GM23338 (cell line): ENCODE measurements around the gene GPR26. TPM values are rescaled to one million over a fixed set of nuclear protein-coding genes. Genes with fewer than 3 reads are reported as not detected.

Experiments
- ATAC-seq: fragments of 200-7000 bp; cut with Tn5 transposase; 3 replicates; pipeline ENCODE4 v1.9.1; 2020
- DNase-seq: peaks from one replicate; pipeline ENCODE4 v3.0.0-alpha.2; 2015; ENCODE audit warnings: low spot score
- H2AFZ ChIP-seq: fragments of 200-600 bp; sonication (generic); 2 replicates; pipeline ENCODE4 v1.8.0; 2016; ENCODE audit warnings: antibody characterized with exemption, mild to moderate bottlenecking, moderate library complexity
- H3F3A ChIP-seq: fragments of 200-600 bp; sonication (generic); replicated peaks from 2 replicates; pipeline ENCODE4 v1.8.0; 2017; ENCODE audit warnings: antibody characterized with exemption, mixed run types, low read depth
- H3K27ac ChIP-seq: fragments of 200-600 bp; sonication (generic); 2 replicates; pipeline ENCODE4 v1.6.1; 2016; ENCODE audit warnings: low read depth
- H3K27me3 ChIP-seq: fragments of 200-600 bp; sonication (generic); 2 replicates; pipeline ENCODE4 v1.8.0; 2016; ENCODE audit warnings: mild to moderate bottlenecking, mixed run types, moderate library complexity; ENCODE audit not compliant: insufficient read depth
- H3K36me3 ChIP-seq: fragments of 200-600 bp; sonication (generic); 2 replicates; pipeline ENCODE4 v1.8.0; 2016; ENCODE audit warnings: mild to moderate bottlenecking; ENCODE audit not compliant: insufficient read depth
- H3K4me1 ChIP-seq: fragments of 200-600 bp; sonication (generic); 2 replicates; pipeline ENCODE4 v1.8.0; 2016; ENCODE audit warnings: mild to moderate bottlenecking, moderate library complexity; ENCODE audit not compliant: insufficient read depth
- H3K4me2 ChIP-seq: fragments of 200-600 bp; sonication (generic); 2 replicates; pipeline ENCODE4 v1.7.1; 2017; ENCODE audit warnings: mixed run types
- H3K4me3 ChIP-seq: fragments of 200-600 bp; sonication (generic); 2 replicates; pipeline ENCODE4 v1.6.1; 2016; ENCODE audit warnings: mixed run types
- H3K79me2 ChIP-seq: fragments of 200-600 bp; sonication (generic); replicated peaks from 2 replicates; pipeline ENCODE4 v1.8.0; 2017; ENCODE audit warnings: mild to moderate bottlenecking; ENCODE audit not compliant: insufficient read depth
- H3K9me2 ChIP-seq: fragments of 200-600 bp; sonication (generic); 2 replicates; pipeline ENCODE4 v1.8.0; 2017; ENCODE audit not compliant: insufficient read depth
- H4K20me1 ChIP-seq: fragments of 200-600 bp; sonication (generic); replicated peaks from 2 replicates; pipeline ENCODE4 v1.8.0; 2017; ENCODE audit warnings: mild to moderate bottlenecking; ENCODE audit not compliant: insufficient read depth
- H3K27ac Mint-ChIP-seq: 2 replicates; pipeline ENCODE4 v1.8.0; 2020; ENCODE audit warnings: inconsistent platforms, mild to moderate bottlenecking, moderate library complexity, mixed read lengths
- H3K27me3 Mint-ChIP-seq: 3 replicates; pipeline ENCODE4 v1.8.0; 2022; ENCODE audit warnings: low read depth, mild to moderate bottlenecking, moderate library complexity, mixed read lengths, inconsistent platforms; ENCODE audit not compliant: insufficient read depth, poor library complexity
- H3K36me3 Mint-ChIP-seq: 3 replicates; pipeline ENCODE4 v1.8.0; 2021; ENCODE audit warnings: low read depth, mild to moderate bottlenecking, inconsistent platforms, moderate library complexity, mixed read lengths
- H3K4me1 Mint-ChIP-seq: 3 replicates; pipeline ENCODE4 v1.8.0; 2020; ENCODE audit warnings: mild to moderate bottlenecking, inconsistent platforms, mixed read lengths
- H3K4me3 Mint-ChIP-seq: 3 replicates; pipeline ENCODE4 v1.8.0; 2021; ENCODE audit warnings: moderate library complexity, mild to moderate bottlenecking, inconsistent platforms, mixed read lengths
- H3K9me3 Mint-ChIP-seq: 3 replicates; pipeline ENCODE4 v1.8.0; 2020; ENCODE audit warnings: moderate library complexity, mild to moderate bottlenecking, inconsistent platforms, mixed read lengths
- CREB1 ChIP-seq: fragments of 250-450 bp; sonication (Bioruptor Pico); IDR thresholded peaks from 2 replicates; pipeline ENCODE4 v1.5.0; 2020; ENCODE audit warnings: low read depth, mild to moderate bottlenecking, moderate library complexity
- CTCF ChIP-seq, 2 experiments: fragments of 200-600 bp in 1 of 2; sonication (generic) in 1 of 2; conservative IDR thresholded peaks; 2 replicates each; pipeline versions ENCODE4 v1.5.1 to v1.6.1; 2016 to 2017; ENCODE audit warnings: antibody characterized with exemption in 2 of 2, low read depth in 2 of 2, mild to moderate bottlenecking in 2 of 2, moderate library complexity in 1 of 2
- ETS1 ChIP-seq: IDR thresholded peaks from 2 replicates; pipeline ENCODE4 v1.6.1; 2016; ENCODE audit warnings: antibody characterized with exemption
- EZH2 ChIP-seq: fragments of 200-600 bp; sonication (generic); IDR thresholded peaks from one replicate; pipeline ENCODE4 v1.8.0; 2017; ENCODE audit warnings: antibody characterized with exemption, mild to moderate bottlenecking, low read depth; ENCODE audit not compliant: unreplicated experiment
- EZH2phosphoT487 ChIP-seq: fragments of 200-600 bp; sonication (generic); IDR thresholded peaks from one replicate; pipeline ENCODE4 v1.8.1; 2018; ENCODE audit warnings: antibody characterized with exemption; ENCODE audit not compliant: unreplicated experiment
- JUNB ChIP-seq: IDR thresholded peaks from one replicate; pipeline ENCODE4 v1.6.1; 2016; ENCODE audit warnings: antibody characterized with exemption; ENCODE audit not compliant: unreplicated experiment
- NANOG ChIP-seq: IDR thresholded peaks from 2 replicates; pipeline ENCODE4 v1.6.1; 2016; ENCODE audit warnings: antibody characterized with exemption, borderline replicate concordance
- POLR2AphosphoS5 ChIP-seq: IDR thresholded peaks from 2 replicates; pipeline ENCODE4 v1.6.1; 2016; ENCODE audit warnings: antibody characterized with exemption, low read depth
- REST ChIP-seq: IDR thresholded peaks from one replicate; pipeline ENCODE4 v1.6.1; 2018; ENCODE audit warnings: antibody characterized with exemption; ENCODE audit not compliant: unreplicated experiment
- STAT1 ChIP-seq: IDR thresholded peaks from one replicate; pipeline ENCODE4 v1.6.1; 2016; ENCODE audit warnings: antibody characterized with exemption; ENCODE audit not compliant: unreplicated experiment
- ZNF114 ChIP-seq: fragments of 250-450 bp; sonication (Bioruptor Pico); IDR thresholded peaks from 2 replicates; pipeline ENCODE4 v1.5.0; 2020; ENCODE audit warnings: mild to moderate bottlenecking, moderate library complexity
- ZNF331 ChIP-seq: fragments of 250-450 bp; sonication (Bioruptor Pico); IDR thresholded peaks from 2 replicates; pipeline ENCODE4 v1.5.0; 2020; ENCODE audit warnings: low read depth, mild to moderate bottlenecking, moderate library complexity
- ZNF462 ChIP-seq: fragments of 250-450 bp; sonication (Bioruptor Pico); IDR thresholded peaks from 2 replicates; pipeline ENCODE4 v1.5.0; 2020; ENCODE audit warnings: mild to moderate bottlenecking, moderate library complexity
- polyA plus RNA-seq: library from polyadenylated mRNA; unstranded; fragments of >200 nt; fragmentation: Nextera tagmentation; extraction: Ambion mirVana; gene quantifications from 2 replicates; pipeline ENCODE4 v1.2.1, GENCODE V29; 2016
- total RNA-seq: library from RNA; depleted of rRNA; stranded (reverse); fragments of >200 nt; shearing (Covaris generic); gene quantifications from 2 replicates; pipeline ENCODE4 v1.2.3, GENCODE V29; 2014

GPR26 gene
- total and polyA plus RNA-seq, 2 experiments from 2014 or later, result 0.06 to 0.07 TPM

- no peak overlapping the region for H3K4me3 Mint-ChIP-seq
Observed at GRCh38 chr10:123722351-123722750, 56.2 kb downstream of the GPR26 start.

More at GRCh38 chr10:123722351-123722750, 56.2 kb downstream of the GPR26 start:
- TF ChIP-seq CTCF (conservative IDR thresholded peaks at IDR 0.05; ENCODE audit: low read depth in 2 of 2) (no peak), POLR2AphosphoS5 (no peak), ZNF331 (CRISPR knock-in tag) (no peak), JUNB (no peak), EZH2phosphoT487 (no peak), NANOG (no peak), ZNF114 (CRISPR knock-in tag) (no peak), REST (no peak), EZH2 (no peak), ETS1 (no peak), CREB1 (no peak), STAT1 (no peak), ZNF462 (CRISPR knock-in tag) (no peak)
- H3K36me3 ChIP-seq, result no peaks in the 10 kb centered on the region
- ATAC-seq, result no peak
- no peak overlapping the region for H2AFZ ChIP-seq
- no peaks in the 10 kb centered on the region for H3K4me1 ChIP-seq
- no peak for DNase-seq
- H3K36me3 Mint-ChIP-seq, result no peaks in the 10 kb centered on the region
- H3K27ac ChIP-seq, result no peak overlapping the region
- no peaks in the 10 kb centered on the region for H3K4me1 Mint-ChIP-seq
- no peak overlapping the region for H3K4me3 ChIP-seq
- H3K4me2 ChIP-seq, result no peak overlapping the region
- H3K27ac Mint-ChIP-seq, result no peak overlapping the region
- H3K27me3 ChIP-seq, result no peaks in the 10 kb centered on the region
- peaks cover 5% of the 10 kb centered on the region for H3K9me3 Mint-ChIP-seq
- H3K79me2 ChIP-seq, result no peaks in the 10 kb centered on the region
- peaks cover 6% of the 10 kb centered on the region for H3K27me3 Mint-ChIP-seq
- H3K9me2 ChIP-seq, result no peaks in the 10 kb centered on the region; the same call in 1 of the 2 replicates
- no peaks in the 10 kb centered on the region for H3F3A ChIP-seq
- no peaks in the 10 kb centered on the region for H4K20me1 ChIP-seq
